Endothelial cell of umbilical vein (primary cell): ENCODE results near the gene STON2. TPM values are rescaled to one million over a fixed set of nuclear protein-coding genes. Genes with fewer than 3 reads are reported as not detected.

Source experiments
- BruUV-seq: library from RNA; stranded (reverse); fragments of 400-500 nt; replicated peaks from 2 replicates; lab custom pipeline; 2021; lab: Mats Ljungman, UMichigan
- CTCF ChIA-PET: fragments of 300-600, 350-600 bp; sonication (Branson Sonifier 250); formaldehyde crosslinking; loops from one replicate; lab custom pipeline; 2021; ENCODE audit warnings: antibody characterized with exemption, inconsistent platforms; lab: Charles Lee
- POLR2A ChIA-PET: fragments of 300-600, 350-600 bp; sonication (Branson Sonifier 250); formaldehyde crosslinking; loops from one replicate; lab custom pipeline; 2021; ENCODE audit warnings: antibody characterized with exemption, inconsistent platforms; lab: Charles Lee
- DNase-seq: peaks from one replicate; pipeline ENCODE4 v3.0.0-alpha.2; 2011; ENCODE audit warnings: low read depth, low spot score
- FAIRE-seq: peaks from 2 replicates; lab custom pipeline; 2011; peaks lifted over from hg19 to GRCh38; lab: Jason Lieb, UNC
- H2AFZ ChIP-seq: 2 replicates; pipeline ENCODE4 v1.6.0; 2012; ENCODE audit warnings: low read depth, low read length, control low read depth, inconsistent platforms
- H3K27ac ChIP-seq: 2 replicates; pipeline ENCODE4 v1.5.1; 2011; ENCODE audit warnings: low read depth, mild to moderate bottlenecking, control low read depth, low read length, moderate library complexity; ENCODE audit not compliant: insufficient read depth
- H3K27me3 ChIP-seq, 2 experiments: 2 replicates each; pipeline versions ENCODE4 v1.6.0 to v1.6.1; 2011; ENCODE audit warnings: low read length in 2 of 2, mixed read lengths in 1 of 2; ENCODE audit not compliant: control insufficient read depth in 2 of 2, insufficient read depth in 2 of 2
- H3K36me3 ChIP-seq, 2 experiments: 2 replicates in 1 of 2; 3 replicates in 1 of 2; pipeline ENCODE4 v1.5.1; 2011; ENCODE audit warnings: low read length in 2 of 2, mild to moderate bottlenecking in 1 of 2, moderate library complexity in 1 of 2; ENCODE audit not compliant: control insufficient read depth in 2 of 2, insufficient read depth in 2 of 2; ENCODE audit errors: extremely low read depth in 1 of 2
- H3K4me1 ChIP-seq: 3 replicates; pipeline ENCODE4 v1.5.1; 2011; ENCODE audit warnings: mild to moderate bottlenecking, low read length; ENCODE audit not compliant: control insufficient read depth, insufficient read depth; ENCODE audit errors: extremely low read depth
- H3K4me2 ChIP-seq: 2 replicates; pipeline ENCODE4 v1.6.1; 2011; ENCODE audit warnings: low read length, control low read depth, mixed read lengths; ENCODE audit not compliant: insufficient read depth
- H3K4me3 ChIP-seq, 3 experiments: fragments of 200-600 bp in 1 of 3; sonication (generic), shearing (Covaris generic) in 1 of 3; replicated peaks in 1 of 3; 2 replicates each; pipeline ENCODE4 v1.5.1; 2011 to 2016; ENCODE audit warnings: control low read depth in 3 of 3, low read length in 3 of 3, mild to moderate bottlenecking in 2 of 3, inconsistent platforms in 1 of 3, low read depth in 1 of 3, moderate library complexity in 1 of 3; ENCODE audit not compliant: insufficient read depth in 1 of 3
- H3K79me2 ChIP-seq: 2 replicates; pipeline ENCODE4 v1.6.0; 2012; ENCODE audit warnings: low read length, inconsistent platforms; ENCODE audit not compliant: control insufficient read depth, insufficient read depth
- H3K9ac ChIP-seq: replicated peaks from 2 replicates; pipeline ENCODE3; 2011; ENCODE audit warnings: low read length, control low read depth; ENCODE audit not compliant: insufficient read depth; ENCODE audit errors: extremely low read depth
- H3K9me1 ChIP-seq: replicated peaks from 3 replicates; pipeline ENCODE4 v1.6.0; 2011; ENCODE audit warnings: mild to moderate bottlenecking, low read length; ENCODE audit not compliant: control insufficient read depth, insufficient read depth; ENCODE audit errors: extremely low read depth
- H3K9me3 ChIP-seq: replicated peaks from 2 replicates; pipeline ENCODE4 v1.5.1; 2012; ENCODE audit warnings: low read length, inconsistent platforms; ENCODE audit not compliant: control insufficient read depth, insufficient read depth
- H4K20me1 ChIP-seq: replicated peaks from 2 replicates; pipeline ENCODE3; 2011; ENCODE audit warnings: mild to moderate bottlenecking, low read length; ENCODE audit not compliant: control insufficient read depth, insufficient read depth; ENCODE audit errors: extremely low read depth
- CTCF ChIP-seq, 2 donors: IDR thresholded peaks; 1 replicate in 1 of 2; 2 replicates in 1 of 2; pipeline ENCODE4 v1.5.1; 2011; ENCODE audit warnings: low read length in 2 of 2, mild to moderate bottlenecking in 2 of 2, moderate library complexity in 2 of 2, control low read depth in 1 of 2, inconsistent platforms in 1 of 2, low read depth in 1 of 2; ENCODE audit not compliant: insufficient read depth in 1 of 2; ENCODE audit errors: extremely low read depth in 1 of 2
- EZH2 ChIP-seq: IDR thresholded peaks from 2 replicates; pipeline ENCODE4 v1.6.1; 2012; ENCODE audit warnings: borderline replicate concordance, low read depth, mild to moderate bottlenecking, moderate library complexity, low read length, inconsistent platforms; ENCODE audit not compliant: severe bottlenecking
- FOS ChIP-seq: IDR thresholded peaks from 2 replicates; pipeline ENCODE4 v1.6.1; 2011; ENCODE audit warnings: mild to moderate bottlenecking, low read length, moderate library complexity, borderline replicate concordance; ENCODE audit not compliant: insufficient read depth
- GATA2 ChIP-seq: IDR thresholded peaks from 2 replicates; pipeline ENCODE4 v1.7.0; 2011; ENCODE audit warnings: low read depth, mild to moderate bottlenecking, moderate library complexity, mixed read lengths, low read length; ENCODE audit not compliant: insufficient read length, insufficient read depth
- JUN ChIP-seq: IDR thresholded peaks from 2 replicates; pipeline ENCODE4 v1.6.1; 2011; ENCODE audit warnings: borderline replicate concordance, low read depth; ENCODE audit not compliant: insufficient read length, insufficient read depth
- MAX ChIP-seq: IDR thresholded peaks from 2 replicates; pipeline ENCODE4 v1.6.1; 2011; ENCODE audit not compliant: insufficient read depth, insufficient read length
- MYC ChIP-seq: IDR thresholded peaks from one replicate; pipeline ENCODE4 v1.6.1; 2011; ENCODE audit warnings: mild to moderate bottlenecking, low read depth, low read length
- POLR2A ChIP-seq: IDR thresholded peaks from 2 replicates; pipeline ENCODE4 v1.6.1; 2012; ENCODE audit warnings: low read depth, mild to moderate bottlenecking, control low read depth, low read length
- POLR2AphosphoS5 ChIP-seq: IDR thresholded peaks from 2 replicates; pipeline ENCODE4 v1.6.1; 2012; ENCODE audit warnings: low read depth, mild to moderate bottlenecking, control low read depth, low read length, moderate library complexity; ENCODE audit not compliant: insufficient read depth
- dilution Hi-C: fragments of 300-500 bp; cut with MboI; formaldehyde crosslinking; loops from one replicate; pipeline ENCODE4 v1.15.0; 2019; ENCODE audit warnings: low sequenced_read_pairs; ENCODE audit not compliant: extremely low pct_ligation_motif_present
- intact Hi-C: fragments of 100-400 bp; cut with micrococcal nuclease; formaldehyde crosslinking; loops from one replicate; pipeline ENCODE4 v1.10.0; 2022
- polyA plus RNA-seq, 4 experiments: library from polyadenylated mRNA; depleted of rRNA in 3 of 4; stranded (reverse) in 3 of 4; unstranded in 1 of 4; fragments of >200 nt; gene quantifications; 2 replicates each; pipeline versions ENCODE4 v1.2.1 to v1.2.3, GENCODE V29; 2011 to 2012; ENCODE audit warnings: missing spikeins in 1 of 4
- total RNA-seq: library from RNA; stranded (reverse); gene quantifications from 2 replicates; pipeline ENCODE4 v1.2.3, GENCODE V29; 2021

Gene STON2
- total and polyA plus RNA-seq, 2 donors (not counting 3 experiments of a cell fraction or from before 2014, with no cell fraction given): not detected

- ChIA-PET POLR2A (no interaction called here), CTCF (no interaction called here)
- Histone ChIP-seq H3K9me1 (no peaks in the 10 kb centered on the region), H3K4me3 (no peak overlapping the region), H3K27me3 (no peaks in the 10 kb centered on the region), H3K4me1 (no peaks in the 10 kb centered on the region), H3K9me3 (no peaks in the 10 kb centered on the region), H3K9ac (no peak overlapping the region), H3K4me2 (no peak overlapping the region), H3K79me2 (no peaks in the 10 kb centered on the region), H2AFZ (no peak overlapping the region), H3K36me3 (no peaks in the 10 kb centered on the region), H3K27ac (no peak overlapping the region), H4K20me1 (no peaks in the 10 kb centered on the region)
- intact Hi-C loops: no loop called here
- dilution Hi-C loops: no loop called here
- TF ChIP-seq GATA2 (no peak), FOS (no peak), MYC (no peak), MAX (no peak)
- FAIRE-seq (no peak), DNase-seq (no peak)
- no TSS peak for BruUV-seq
Observed at GRCh38 chr14:81366214-81366613, 33.9 kb downstream of the STON2 start.

GRCh38 chr14:81363746-81364378, 36.3 kb downstream of the STON2 start:
- FAIRE-seq (no peak), DNase-seq (no peak)
- Histone ChIP-seq H2AFZ (no peak overlapping the region), H3K36me3 (no peaks in the 10 kb centered on the region), H4K20me1 (no peaks in the 10 kb centered on the region), H3K79me2 (no peaks in the 10 kb centered on the region), H3K4me3 (no peak overlapping the region), H3K27me3 (no peaks in the 10 kb centered on the region), H3K9me3 (no peaks in the 10 kb centered on the region), H3K4me1 (no peaks in the 10 kb centered on the region), H3K27ac (no peak overlapping the region), H3K4me2 (no peak overlapping the region), H3K9me1 (no peaks in the 10 kb centered on the region), H3K9ac (no peak overlapping the region)
- no TSS peak for BruUV-seq
- no peak for TF ChIP-seq EZH2
- TF ChIP-seq POLR2A: no peak
- no peak for TF ChIP-seq JUN
- no peak for TF ChIP-seq MYC
- TF ChIP-seq FOS: no peak
- no peak for TF ChIP-seq MAX
- TF ChIP-seq POLR2AphosphoS5: no peak
- no peak for TF ChIP-seq CTCF (IDR thresholded peaks at IDR 0.05; ENCODE audit: extremely low read depth in 1 of 2, insufficient read depth in 1 of 2, low read depth in 1 of 2, low read length in 2 of 2)
- TF ChIP-seq GATA2: no peak
- ChIA-PET POLR2A (no interaction called here), CTCF (no interaction called here)
- dilution Hi-C loops (no loop called here), intact Hi-C loops (no loop called here)
